Measurements from ENCODE around the gene FBXL3. TPM values are rescaled to one million over a fixed set of nuclear protein-coding genes. Genes with fewer than 3 reads are reported as not detected.

FBXL3 gene
- total and polyA plus RNA-seq, 2 donors (not counting 1 experiment from before 2014, with no cell fraction given) = 20.5 to 78.0 TPM

DNA sequence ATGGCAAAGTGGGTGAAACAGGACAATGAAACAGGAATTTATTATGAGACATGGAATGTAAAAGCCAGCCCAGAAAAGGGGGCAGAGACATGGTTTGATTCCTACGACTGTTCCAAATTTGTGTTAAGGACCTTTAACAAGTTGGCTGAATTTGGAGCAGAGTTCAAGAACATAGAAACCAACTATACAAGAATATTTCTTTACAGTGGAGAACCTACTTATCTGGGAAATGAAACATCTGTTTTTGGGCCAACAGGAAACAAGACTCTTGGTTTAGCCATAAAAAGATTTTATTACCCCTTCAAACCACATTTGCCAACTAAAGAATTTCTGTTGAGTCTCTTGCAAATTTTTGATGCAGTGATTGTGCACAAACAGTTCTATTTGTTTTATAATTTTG lies 26.5 kb downstream of the FBXL3 start:
- Histone ChIP-seq H3K27me3 (replicated peaks in 1 of 4; ENCODE audit: control extremely low read depth in 1 of 4, control insufficient read depth in 3 of 4, insufficient read depth in 4 of 4, low read length in 3 of 4) (no peaks in the 10 kb centered on the region), H2AFZ (ENCODE audit: insufficient read depth, low read depth, low read length, poor library complexity, severe bottlenecking) (no peak overlapping the region), H3K4me1 (ENCODE audit: control insufficient read depth in 2 of 2, insufficient read depth in 2 of 2, low read length in 2 of 2) (peaks cover 0 to 4% of the 10 kb centered on the region in 2 donors), H4K20me1 (ENCODE audit: control insufficient read depth, insufficient read depth, low read length, poor library complexity, severe bottlenecking) (no peaks in the 10 kb centered on the region), H3K9me3 (ENCODE audit: control extremely low read depth in 1 of 3, control insufficient read depth in 2 of 3, insufficient read depth in 1 of 3, low read length in 2 of 3) (no peaks in the 10 kb centered on the region), H3K4me3 (ENCODE audit: control extremely low read depth in 1 of 5, extremely low read depth in 1 of 5, insufficient read depth in 1 of 5, low read depth in 2 of 5, low read length in 4 of 5) (no peak overlapping the region), H3K36me3 (replicated peaks in 1 of 2; ENCODE audit: control extremely low read depth in 1 of 2, control insufficient read depth in 1 of 2, extremely low read depth in 1 of 2, insufficient read depth in 2 of 2, low read length in 1 of 2) (peaks cover 8 to 25% of the 10 kb centered on the region in 2 experiments), H3K27ac (ENCODE audit: low read length in 2 of 2) (peak overlapping the region in 1 of 2 donors; percentile 64), H3K9ac (ENCODE audit: low read length) (no peak overlapping the region), H3K79me2 (ENCODE audit: control insufficient read depth, insufficient read depth, low read length) (no peaks in the 10 kb centered on the region), H3K4me2 (replicated peaks; ENCODE audit: low read depth, low read length, poor library complexity, severe bottlenecking) (no peak overlapping the region)
- ATAC-seq (ENCODE audit: low read depth) (no peak), DNase-seq (no peak)
- Mint-ChIP-seq H3K9me3 (ENCODE audit: insufficient read depth) (no peaks in the 10 kb centered on the region), H3K4me3 (no peak overlapping the region), H3K27me3 (no peaks in the 10 kb centered on the region), H3K27ac (no peak overlapping the region), H3K4me1 (peaks cover 23% of the 10 kb centered on the region)
- ChIA-PET POLR2A (no interaction called here), CTCF (interaction anchor here (0.6 to 1.5 kb wide), 3 partner anchors 17 to 20 kb away, joined by 4 to 6 read pairs (median 4); no protein-coding TSS in a partner anchor)
- intact Hi-C loops (cut with micrococcal nuclease) = no loop called here
- no CpG with 5 or more reads among the region's 1 CpG for WGBS (ENCODE audit: insufficient coverage)
- no peak for TF ChIP-seq EZH2 (IDR thresholded peaks at IDR 0.05; ENCODE audit: borderline replicate concordance, insufficient read depth, low read depth, low read length, poor library complexity, severe bottlenecking)
- TF ChIP-seq CTCF (IDR thresholded peaks at IDR 0.05) = no peak

DNA sequence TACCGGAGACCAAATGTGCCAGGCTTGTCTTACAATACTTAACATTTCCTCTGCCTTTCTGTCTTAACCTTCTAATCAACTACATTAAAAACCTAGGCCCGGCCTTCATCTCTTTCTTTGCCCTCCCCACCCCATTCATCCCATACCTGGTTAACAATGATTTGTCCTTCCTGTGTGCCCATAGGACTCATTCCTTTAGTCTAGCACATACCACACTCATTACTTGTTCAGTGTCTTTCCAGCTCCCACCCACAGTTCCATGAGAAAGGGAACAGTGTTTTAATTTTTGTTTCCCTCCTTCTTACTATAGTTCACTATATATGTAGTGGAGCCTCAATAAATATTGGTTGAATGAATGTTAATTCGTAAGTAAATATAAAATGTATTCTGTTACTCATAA lies 32.7 kb downstream of the FBXL3 start:
- H3K9ac ChIP-seq (ENCODE audit: low read length) = no peak overlapping the region
- peaks cover 17 to 19% of the 10 kb centered on the region in 2 donors for H3K4me1 ChIP-seq (ENCODE audit: control insufficient read depth in 2 of 2, insufficient read depth in 2 of 2, low read length in 2 of 2)
- Mint-ChIP-seq H3K4me1 (peaks cover 36% of the 10 kb centered on the region), H3K27ac (peak overlapping the region; percentile 51), H3K9me3 (ENCODE audit: insufficient read depth) (no peaks in the 10 kb centered on the region), H3K27me3 (no peaks in the 10 kb centered on the region), H3K4me3 (peak overlapping the region; percentile 18)
- CTCF ChIA-PET = interaction anchor here (1.6 kb wide), 1 partner anchor 14 kb away, joined by 4 read pairs; no protein-coding TSS in a partner anchor
- H4K20me1 ChIP-seq (ENCODE audit: control insufficient read depth, insufficient read depth, low read length, poor library complexity, severe bottlenecking) = no peaks in the 10 kb centered on the region
- POLR2A ChIA-PET = interaction anchor here (0.6 to 4.0 kb wide), 2 partner anchors 33 to 181 kb away, joined by 4 to 27 read pairs; partner anchors contain the start of gene FBXL3
- no peak for ATAC-seq (ENCODE audit: low read depth)
- no peak overlapping the region for H3K4me2 ChIP-seq (replicated peaks; ENCODE audit: low read depth, low read length, poor library complexity, severe bottlenecking)
- H2AFZ ChIP-seq (ENCODE audit: insufficient read depth, low read depth, low read length, poor library complexity, severe bottlenecking) = no peak overlapping the region
- DNase-seq = no peak
- H3K36me3 ChIP-seq (replicated peaks in 1 of 2; ENCODE audit: control extremely low read depth in 1 of 2, control insufficient read depth in 1 of 2, extremely low read depth in 1 of 2, insufficient read depth in 2 of 2, low read length in 1 of 2) = peaks cover 7 to 8% of the 10 kb centered on the region in 2 experiments
- peaks cover 10% of the 10 kb centered on the region for H3K79me2 ChIP-seq (ENCODE audit: control insufficient read depth, insufficient read depth, low read length)
- intact Hi-C loops (cut with micrococcal nuclease) = loop anchor here (5.0 kb wide), 2 partner anchors 1457 to 1663 kb away; partner anchors contain the start of genes COMMD6 and OBI1
- no peak for TF ChIP-seq EZH2 (IDR thresholded peaks at IDR 0.05; ENCODE audit: borderline replicate concordance, insufficient read depth, low read depth, low read length, poor library complexity, severe bottlenecking)
- no peak for TF ChIP-seq CTCF (IDR thresholded peaks at IDR 0.05)
- 100% methylated on average over 2 of the region's 3 CpGs for WGBS (ENCODE audit: insufficient coverage)
- peak overlapping the region in 1 of 2 donors; percentile 17 for H3K27ac ChIP-seq (ENCODE audit: low read length in 2 of 2)
- no peaks in the 10 kb centered on the region for H3K27me3 ChIP-seq (replicated peaks in 1 of 4; ENCODE audit: control extremely low read depth in 1 of 4, control insufficient read depth in 3 of 4, insufficient read depth in 4 of 4, low read length in 3 of 4)
- no peaks in the 10 kb centered on the region for H3K9me3 ChIP-seq (ENCODE audit: control extremely low read depth in 1 of 3, control insufficient read depth in 2 of 3, insufficient read depth in 1 of 3, low read length in 2 of 3)
- no peak overlapping the region for H3K4me3 ChIP-seq (ENCODE audit: control extremely low read depth in 1 of 5, extremely low read depth in 1 of 5, insufficient read depth in 1 of 5, low read depth in 2 of 5, low read length in 4 of 5)

All from B cell (primary cell).